NCI-H69 (cell line): ENCODE data around the gene ANXA4.
"Not testable (repeated sequence)": the region's sequence is repeated elsewhere in the genome, so short reads cannot be mapped to it uniquely, and the experiment has no call there.

Experiments
- DNase-seq: peaks from one replicate; lab custom pipeline; 2025; lab: John Stamatoyannopoulos, UW

ANXA4 gene

GRCh38 chr2:69776886-69777785 is 35.2 kb downstream of the ANXA4 start:
- DNase-seq: no peak

GRCh38 chr2:69777786-69778105 is 35.8 kb downstream of the ANXA4 start:
- DNase-seq: no peak

- DNase-seq: peak; percentile 75
Observed at GRCh38 chr2:69779258-69780001, 37.5 kb downstream of the ANXA4 start.

GRCh38 chr2:69780921-69781320 is 39.0 kb downstream of the ANXA4 start:
- peak; percentile 25 for DNase-seq

- DNase-seq: peak; percentile 86
Observed at GRCh38 chr2:69781321-69782248, 39.7 kb downstream of the ANXA4 start.

GRCh38 chr2:69784228-69784627 is 42.3 kb downstream of the ANXA4 start:
- DNase-seq: no peak

GRCh38 chr2:69785358-69785757 is 43.4 kb downstream of the ANXA4 start:
- no peak for DNase-seq

GRCh38 chr2:69786052-69786560 is 44.2 kb downstream of the ANXA4 start:
- DNase-seq: no peak

- no peak for DNase-seq
Observed at GRCh38 chr2:69789175-69789721, 47.3 kb downstream of the ANXA4 start.

- no peak for DNase-seq
Observed at GRCh38 chr2:69789772-69790600, 48.1 kb downstream of the ANXA4 start.

- peak; percentile 2 for DNase-seq
Observed at GRCh38 chr2:69790601-69790959, 48.6 kb downstream of the ANXA4 start.

- DNase-seq: peak; percentile 50
Observed at GRCh38 chr2:69791045-69791444, 49.1 kb downstream of the ANXA4 start.

GRCh38 chr2:69796174-69796573 is 54.2 kb downstream of the ANXA4 start:
- DNase-seq: no peak

- DNase-seq: no peak
Observed at GRCh38 chr2:69797235-69797634, 55.3 kb downstream of the ANXA4 start.

- no peak for DNase-seq
Observed at GRCh38 chr2:69797836-69798289, 55.9 kb downstream of the ANXA4 start.

- no peak for DNase-seq
Observed at GRCh38 chr2:69798290-69798908, 56.5 kb downstream of the ANXA4 start.

GRCh38 chr2:69798909-69799526 is 57.1 kb downstream of the ANXA4 start:
- no peak for DNase-seq

- DNase-seq: peak; percentile 82
Observed at GRCh38 chr2:69801745-69802290, 59.9 kb downstream of the ANXA4 start.

- not testable (repeated sequence) for DNase-seq
Observed at GRCh38 chr2:69802781-69803367, 60.9 kb downstream of the ANXA4 start.
